Fibroblast of the aortic adventitia (primary cell): ENCODE results near the gene FOXK1. TPM values are rescaled to one million over a fixed set of nuclear protein-coding genes. Genes with fewer than 3 reads are reported as not detected.

ENCODE experiments used
- DNase-seq: peaks from one replicate; pipeline ENCODE4 v3.0.0-alpha.2; 2010; ENCODE audit warnings: low read depth
- H3K4me3 ChIP-seq: 2 replicates; pipeline ENCODE4 v1.5.1; 2011; ENCODE audit warnings: low read depth, mild to moderate bottlenecking, control low read depth, low read length, moderate library complexity
- CTCF ChIP-seq: IDR thresholded peaks from 2 replicates; pipeline ENCODE4 v1.5.1; 2011; ENCODE audit warnings: mild to moderate bottlenecking, low read length, control low read depth, inconsistent platforms; ENCODE audit not compliant: insufficient read depth
- total RNA-seq: library from RNA; depleted of rRNA; stranded (reverse); fragments of >200 nt; gene quantifications from 2 replicates; pipeline ENCODE4 v1.2.3, GENCODE V29; 2012; ENCODE audit warnings: low replicate concordance

Gene FOXK1
- total RNA-seq, 1 donor = 27.8 TPM

DNA sequence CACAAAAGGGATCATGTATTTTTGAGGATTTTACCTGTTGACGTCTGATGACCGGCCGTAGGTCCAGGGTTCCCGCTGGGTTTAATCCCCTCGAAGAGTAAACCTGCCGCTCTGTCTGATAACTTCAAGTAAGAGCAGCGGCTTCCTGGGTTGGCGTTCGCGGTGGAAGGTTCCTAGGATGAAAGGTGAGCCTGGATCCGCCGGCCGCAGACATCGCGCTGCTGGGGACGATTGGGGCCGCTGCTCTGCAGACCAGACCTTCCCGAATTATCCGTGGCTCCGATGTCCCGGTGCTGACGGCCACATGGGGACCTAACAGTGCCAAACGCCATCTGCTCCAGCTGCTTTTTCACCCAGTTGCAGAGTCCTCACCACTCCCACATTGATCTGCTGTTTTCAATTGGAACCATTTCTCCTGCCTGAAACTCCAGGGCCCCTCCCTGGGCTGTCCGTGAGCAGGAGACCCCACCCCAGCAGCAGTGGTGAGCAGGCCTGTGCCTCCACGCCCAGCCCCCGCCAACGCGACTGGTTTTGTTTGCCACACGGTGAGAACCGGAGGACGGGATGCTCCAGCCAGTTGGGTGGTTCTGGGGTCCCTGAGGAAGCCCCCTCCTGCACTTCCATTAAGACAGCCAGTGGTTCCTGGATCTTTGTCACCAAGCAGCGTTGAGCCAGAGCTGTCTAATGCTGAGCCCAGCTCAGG is 81.1 kb downstream of the FOXK1 start:
- H3K4me3 ChIP-seq = no peak overlapping the region
- no peak for DNase-seq
- TF ChIP-seq CTCF = no peak

DNA sequence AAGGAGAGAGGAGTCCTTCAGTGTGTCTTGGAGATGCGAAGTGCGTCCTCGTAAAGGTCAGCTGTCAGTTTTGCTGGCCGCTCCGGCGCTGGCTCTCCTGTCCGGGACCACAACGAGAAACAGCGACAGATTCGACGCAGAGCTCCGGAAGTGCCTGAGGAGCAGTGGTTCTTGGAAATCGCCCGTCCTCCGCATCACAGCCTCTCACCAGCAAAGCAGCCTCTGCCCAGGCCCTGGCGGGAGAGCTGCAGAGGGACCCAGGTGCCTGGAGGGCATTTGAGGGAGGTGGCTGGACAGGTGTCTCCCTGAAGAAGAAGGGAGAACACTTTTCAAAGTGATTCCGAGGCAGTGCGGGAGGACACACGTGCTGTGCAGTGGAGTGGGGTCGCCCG is 81.7 kb downstream of the FOXK1 start:
- TF ChIP-seq CTCF = no peak
- no peak overlapping the region for H3K4me3 ChIP-seq

GRCh38 chr7:4764402-4765007 is 82.4 kb downstream of the FOXK1 start:
- no peak for DNase-seq
- no peak overlapping the region for H3K4me3 ChIP-seq
- no peak for TF ChIP-seq CTCF

More for the DNA sequence above, 81.7 kb downstream of the FOXK1 start:
- no peak for DNase-seq

DNA sequence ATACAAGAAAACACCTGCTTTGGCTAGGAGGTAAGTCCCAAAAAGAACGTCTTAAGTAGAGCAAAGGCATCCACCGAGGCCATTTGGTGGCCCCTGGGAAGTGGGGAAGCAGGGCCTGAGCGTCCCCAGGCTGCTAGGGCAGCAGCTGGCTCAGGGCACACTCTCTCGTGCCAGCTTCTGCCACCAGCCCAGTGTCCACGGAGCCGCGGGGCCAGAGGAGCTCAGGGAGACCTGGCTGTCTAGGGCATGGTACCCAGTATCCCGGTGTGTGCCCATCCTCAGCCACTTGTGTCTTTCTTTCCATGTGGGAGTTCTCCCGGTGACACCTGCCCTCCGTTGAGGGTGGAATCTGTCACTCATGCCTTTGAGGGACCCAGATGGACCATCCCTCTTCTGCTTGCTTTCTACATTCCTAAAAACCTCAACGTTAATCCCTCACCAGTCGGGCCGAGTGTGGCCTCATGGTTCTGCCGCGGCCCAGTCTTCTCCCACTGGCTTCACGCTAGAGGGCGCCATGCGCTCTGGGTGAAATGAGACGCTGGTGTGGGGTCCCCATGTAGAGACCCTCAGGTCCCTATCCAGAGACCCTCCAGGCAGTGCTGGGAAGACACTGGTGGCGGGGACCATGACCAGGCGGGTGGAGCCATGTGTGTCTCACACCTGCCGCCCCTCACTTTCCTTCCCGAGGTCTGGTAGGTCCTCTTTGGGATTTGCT is 83.8 kb downstream of the FOXK1 start:
- TF ChIP-seq CTCF = peak; percentile 37
- H3K4me3 ChIP-seq = no peak overlapping the region
- DNase-seq = no peak

GRCh38 chr7:4766666-4767519 is 84.8 kb downstream of the FOXK1 start:
- no peak overlapping the region for H3K4me3 ChIP-seq
- TF ChIP-seq CTCF = no peak
- DNase-seq = peak; percentile 16
